PC-3 (cell line): ENCODE data around the gene ARHGEF26. TPM values are rescaled to one million over a fixed set of nuclear protein-coding genes. Genes with fewer than 3 reads are reported as not detected.
A peak's percentile ranks its signal among the peaks of the same experiment; 100 is the strongest.

Source experiments
- ATAC-seq: fragments of 200-7000 bp; cut with Tn5 transposase; 2 replicates; pipeline ENCODE4 v1.9.1; 2020; ENCODE audit warnings: mild to moderate bottlenecking, moderate library complexity
- BruUV-seq: library from RNA; stranded (reverse); fragments of 400-500 nt; replicated peaks from 2 replicates; lab custom pipeline; 2021; lab: Mats Ljungman, UMichigan
- CTCF ChIA-PET: fragments of 300-600 bp; sonication (Branson Sonifier 250); formaldehyde crosslinking; loops from one replicate; lab custom pipeline; 2022; ENCODE audit warnings: antibody characterized with exemption; lab: Charles Lee
- POLR2A ChIA-PET: fragments of 300-600 bp; sonication (Branson Sonifier 250); formaldehyde crosslinking; loops from one replicate; lab custom pipeline; 2022; ENCODE audit warnings: antibody characterized with exemption; ENCODE audit not compliant: unreplicated experiment; lab: Charles Lee
- DNase-seq: peaks from one replicate; pipeline ENCODE4 v3.0.0-alpha.2; 2015
- H2AFZ ChIP-seq: fragments of 300-600 bp; sonication (generic); 2 replicates; pipeline ENCODE4 v1.6.0; 2016; ENCODE audit warnings: antibody characterized with exemption, low read length
- H3F3A ChIP-seq: fragments of 300-600 bp; sonication (generic); one replicate; pipeline ENCODE4 v1.6.0; 2017; ENCODE audit warnings: antibody characterized with exemption, low read length, control low read depth, mild to moderate bottlenecking; ENCODE audit not compliant: unreplicated experiment
- H3K27ac ChIP-seq: fragments of 300-600 bp; sonication (generic); 2 replicates; pipeline ENCODE4 v1.5.1; 2016; ENCODE audit warnings: mild to moderate bottlenecking, low read length
- H3K27me3 ChIP-seq: fragments of 300-600 bp; sonication (generic); 2 replicates; pipeline ENCODE4 v1.6.1; 2016; ENCODE audit warnings: low read length, mixed read lengths
- H3K36me3 ChIP-seq: fragments of 300-600 bp; sonication (generic); 2 replicates; pipeline ENCODE4 v1.6.1; 2016; ENCODE audit warnings: low read depth, mixed run types, low read length, mixed read lengths
- H3K4me1 ChIP-seq: fragments of 300-600 bp; sonication (generic); 2 replicates; pipeline ENCODE4 v1.5.1; 2016; ENCODE audit warnings: low read length; ENCODE audit not compliant: insufficient read depth
- H3K4me2 ChIP-seq: fragments of 300-600 bp; sonication (generic); 2 replicates; pipeline ENCODE4 v1.6.0; 2016; ENCODE audit warnings: low read length
- H3K4me3 ChIP-seq: fragments of 300-600 bp; sonication (generic); 2 replicates; pipeline ENCODE4 v1.5.1; 2016; ENCODE audit warnings: mild to moderate bottlenecking, low read length, mixed read lengths
- H3K79me2 ChIP-seq: fragments of 300-600 bp; sonication (generic); 2 replicates; pipeline ENCODE4 v1.6.1; 2017; ENCODE audit warnings: low read length, mixed read lengths
- H3K9ac ChIP-seq: fragments of 300-600 bp; sonication (generic); 2 replicates; pipeline ENCODE4 v1.6.0; 2016; ENCODE audit warnings: mild to moderate bottlenecking, low read length
- H3K9me2 ChIP-seq: fragments of 300-600 bp; sonication (generic); replicated peaks from 2 replicates; pipeline ENCODE4 v1.6.1; 2016; ENCODE audit warnings: mixed run types, low read length, mixed read lengths
- H3K9me3 ChIP-seq: fragments of 300-600 bp; sonication (generic); 2 replicates; pipeline ENCODE4 v1.6.1; 2016; ENCODE audit warnings: low read length, mixed read lengths
- H4K20me1 ChIP-seq: fragments of 300-600 bp; sonication (generic); 2 replicates; pipeline ENCODE4 v1.6.1; 2016; ENCODE audit warnings: low read length, mixed read lengths
- CTCF ChIP-seq: fragments of 300-600 bp; sonication (generic); conservative IDR thresholded peaks from 2 replicates; pipeline ENCODE4 v1.5.1; 2017; ENCODE audit warnings: antibody characterized with exemption, low read depth, mild to moderate bottlenecking, low read length
- EZH2 ChIP-seq: fragments of 300-600 bp; sonication (generic); IDR thresholded peaks from one replicate; pipeline ENCODE4 v1.6.1; 2017; ENCODE audit warnings: antibody characterized with exemption, mild to moderate bottlenecking, low read length; ENCODE audit not compliant: unreplicated experiment
- EZH2phosphoT487 ChIP-seq: fragments of 300-600 bp; sonication (generic); IDR thresholded peaks from 2 replicates; pipeline ENCODE4 v1.6.1; 2018; ENCODE audit warnings: mild to moderate bottlenecking, antibody characterized with exemption, low read length, borderline replicate concordance
- intact Hi-C: fragments of 100-400 bp; cut with micrococcal nuclease; formaldehyde crosslinking; loops from 2 replicates; pipeline ENCODE4 v1.9.0; 2023
- total RNA-seq: library from RNA; depleted of rRNA; stranded (reverse); fragments of >200 nt; gene quantifications from 2 replicates; pipeline ENCODE4 v1.2.3, GENCODE V29; 2014

Gene ARHGEF26
- total RNA-seq, 1 experiment from 2014 or later, result 5.0 TPM

- no peaks in the 10 kb centered on the region for H4K20me1 ChIP-seq
- no peak overlapping the region for H3K9ac ChIP-seq
- no peak overlapping the region for H3K4me2 ChIP-seq
- intact Hi-C loops, result no loop called here
- ChIA-PET CTCF (no interaction called here), POLR2A (interaction anchor here (0.6 kb wide), 1 partner anchor 20 kb away, joined by 3 read pairs; no protein-coding TSS in a partner anchor)
- no peaks in the 10 kb centered on the region for H3K9me2 ChIP-seq
- TF ChIP-seq EZH2, result no peak
- TF ChIP-seq CTCF, result no peak
- TF ChIP-seq EZH2phosphoT487, result no peak
- no peaks in the 10 kb centered on the region for H3K4me1 ChIP-seq
- no peak overlapping the region for H3K27ac ChIP-seq
- no peak overlapping the region for H2AFZ ChIP-seq
- no peak for ATAC-seq
- H3K36me3 ChIP-seq, result no peaks in the 10 kb centered on the region
- no peaks in the 10 kb centered on the region for H3F3A ChIP-seq
- no peaks in the 10 kb centered on the region for H3K9me3 ChIP-seq
- H3K27me3 ChIP-seq, result no peaks in the 10 kb centered on the region
- H3K79me2 ChIP-seq, result no peaks in the 10 kb centered on the region
- no peak overlapping the region for H3K4me3 ChIP-seq
- DNase-seq, result no peak
- no TSS peak for BruUV-seq
Observed at GRCh38 chr3:154188437-154188836, 67.2 kb downstream of the ARHGEF26 start.

GRCh38 chr3:154188846-154189245 lies 67.7 kb downstream of the ARHGEF26 start:
- H3K9me2 ChIP-seq, result no peaks in the 10 kb centered on the region
- POLR2A ChIA-PET, result no interaction called here
- no peaks in the 10 kb centered on the region for H3K79me2 ChIP-seq
- H3K27ac ChIP-seq, result no peak overlapping the region
- no peak overlapping the region for H2AFZ ChIP-seq
- CTCF ChIA-PET, result no interaction called here
- no peaks in the 10 kb centered on the region for H3K9me3 ChIP-seq
- ATAC-seq, result peak; percentile 59
- H3K4me1 ChIP-seq, result no peaks in the 10 kb centered on the region
- no peak for TF ChIP-seq EZH2phosphoT487
- TF ChIP-seq EZH2, result no peak
- no peak for TF ChIP-seq CTCF
- H3K4me2 ChIP-seq, result no peak overlapping the region
- intact Hi-C loops, result no loop called here
- no TSS peak for BruUV-seq
- H4K20me1 ChIP-seq, result no peaks in the 10 kb centered on the region
- H3K9ac ChIP-seq, result no peak overlapping the region
- no peaks in the 10 kb centered on the region for H3K27me3 ChIP-seq
- H3K4me3 ChIP-seq, result no peak overlapping the region
- DNase-seq, result peak; percentile 21
- H3K36me3 ChIP-seq, result no peaks in the 10 kb centered on the region
- no peaks in the 10 kb centered on the region for H3F3A ChIP-seq

GRCh38 chr3:154191520-154191919 lies 70.3 kb downstream of the ARHGEF26 start:
- Histone ChIP-seq H3K79me2 (no peaks in the 10 kb centered on the region), H3F3A (no peaks in the 10 kb centered on the region), H3K27ac (no peak overlapping the region), H3K36me3 (no peaks in the 10 kb centered on the region), H3K4me3 (no peak overlapping the region), H3K27me3 (no peaks in the 10 kb centered on the region), H3K4me1 (no peaks in the 10 kb centered on the region), H3K4me2 (no peak overlapping the region), H4K20me1 (no peaks in the 10 kb centered on the region), H3K9me3 (no peaks in the 10 kb centered on the region), H2AFZ (no peak overlapping the region), H3K9me2 (no peaks in the 10 kb centered on the region), H3K9ac (no peak overlapping the region)
- ChIA-PET CTCF (no interaction called here), POLR2A (no interaction called here)
- DNase-seq (no peak), ATAC-seq (no peak)
- intact Hi-C loops, result no loop called here
- BruUV-seq, result no TSS peak
- TF ChIP-seq EZH2phosphoT487 (no peak), EZH2 (no peak), CTCF (no peak)
